ENCODE results near the gene ITGA8. TPM values are rescaled to one million over a fixed set of nuclear protein-coding genes. Genes with fewer than 3 reads are reported as not detected.

Gene ITGA8
- total RNA-seq, 5 donors from 2014 or later (not counting 1 experiment from before 2014, with no cell fraction given) = 0.03 to 0.06 (median 0.06) TPM; not detected in 2

GRCh38 chr10:15510963-15511362 is 208.8 kb downstream of the ITGA8 start:
- H3K4me3 ChIP-seq (ENCODE audit: control insufficient read depth in 1 of 2, extremely low read depth in 1 of 2, low read length in 1 of 2) = no peak overlapping the region
- no peak overlapping the region for H3K27ac ChIP-seq (ENCODE audit: low read length)
- POLR2A ChIA-PET = no interaction called here
- ATAC-seq (replicated peaks in 1 of 4) (no peak), DNase-seq (no peak)
- Mint-ChIP-seq H3K27me3 (peaks cover 24 to 25% of the 10 kb centered on the region in 2 donors), H3K27ac (no peak overlapping the region), H3K4me1 (no peaks in the 10 kb centered on the region), H3K9me3 (peaks cover 0 to 4% (median 0%) of the 10 kb centered on the region in 3 donors), H3K4me3 (no peak overlapping the region), H3K36me3 (no peaks in the 10 kb centered on the region)
- no peaks in the 10 kb centered on the region for H3K9me3 ChIP-seq
- peaks cover 0 to 8% of the 10 kb centered on the region in 2 experiments for H3K27me3 ChIP-seq (replicated peaks in 1 of 2; ENCODE audit: control insufficient read depth in 2 of 2, extremely low read depth in 1 of 2, insufficient read depth in 2 of 2, low read length in 1 of 2)
- no peaks in the 10 kb centered on the region for H3K36me3 ChIP-seq (ENCODE audit: control insufficient read depth in 2 of 2, extremely low read depth in 1 of 2, insufficient read depth in 1 of 2, low read length in 1 of 2)
- CTCF ChIA-PET = no interaction called here
- H3K4me1 ChIP-seq (ENCODE audit: control insufficient read depth in 1 of 2, extremely low read depth in 1 of 2, insufficient read depth in 2 of 2, low read length in 2 of 2) = no peaks in the 10 kb centered on the region
- 53% methylated on average over 3 of the region's 3 CpGs for WGBS (ENCODE audit: insufficient coverage)

GRCh38 chr10:15505329-15505728 is 214.4 kb downstream of the ITGA8 start:
- 56% methylated on average over 3 of the region's 5 CpGs for WGBS (ENCODE audit: insufficient coverage)
- Mint-ChIP-seq H3K4me3 (no peak overlapping the region), H3K36me3 (no peaks in the 10 kb centered on the region), H3K9me3 (peaks cover 0 to 4% (median 2%) of the 10 kb centered on the region in 3 donors), H3K4me1 (peaks cover 0 to 4% (median 4%) of the 10 kb centered on the region in 3 donors), H3K27ac (no peak overlapping the region), H3K27me3 (peaks cover 46 to 47% of the 10 kb centered on the region in 2 donors)
- H3K27me3 ChIP-seq (replicated peaks in 1 of 2; ENCODE audit: control insufficient read depth in 2 of 2, extremely low read depth in 1 of 2, insufficient read depth in 2 of 2, low read length in 1 of 2) = peaks cover 3 to 5% of the 10 kb centered on the region in 2 experiments
- no peaks in the 10 kb centered on the region for H3K4me1 ChIP-seq (ENCODE audit: control insufficient read depth in 1 of 2, extremely low read depth in 1 of 2, insufficient read depth in 2 of 2, low read length in 2 of 2)
- CTCF ChIA-PET = no interaction called here
- H3K9me3 ChIP-seq = no peaks in the 10 kb centered on the region
- no peak overlapping the region for H3K27ac ChIP-seq (ENCODE audit: low read length)
- no peak for ATAC-seq (replicated peaks in 1 of 4)
- POLR2A ChIA-PET = no interaction called here
- H3K36me3 ChIP-seq (ENCODE audit: control insufficient read depth in 2 of 2, extremely low read depth in 1 of 2, insufficient read depth in 1 of 2, low read length in 1 of 2) = no peaks in the 10 kb centered on the region
- DNase-seq = no peak
- H3K4me3 ChIP-seq (ENCODE audit: control insufficient read depth in 1 of 2, extremely low read depth in 1 of 2, low read length in 1 of 2) = no peak overlapping the region

- H3K9me3 ChIP-seq = no peaks in the 10 kb centered on the region
- ATAC-seq (replicated peaks in 1 of 4) (no peak), DNase-seq (no peak)
- H3K4me3 Mint-ChIP-seq = no peak overlapping the region
- H3K4me3 ChIP-seq (ENCODE audit: control insufficient read depth in 1 of 2, extremely low read depth in 1 of 2, low read length in 1 of 2) = no peak overlapping the region
- H3K4me1 ChIP-seq (ENCODE audit: control insufficient read depth in 1 of 2, extremely low read depth in 1 of 2, insufficient read depth in 2 of 2, low read length in 2 of 2) = no peaks in the 10 kb centered on the region
- POLR2A ChIA-PET = no interaction called here
- H3K36me3 Mint-ChIP-seq = no peaks in the 10 kb centered on the region
- H3K27me3 Mint-ChIP-seq = peaks cover 50 to 54% of the 10 kb centered on the region in 2 donors
- peaks cover 0 to 4% (median 4%) of the 10 kb centered on the region in 3 donors for H3K4me1 Mint-ChIP-seq
- no peak overlapping the region for H3K27ac ChIP-seq (ENCODE audit: low read length)
- H3K9me3 Mint-ChIP-seq = peaks cover 2 to 6% (median 5%) of the 10 kb centered on the region in 3 donors
- 5% methylated on average over 3 of the region's 10 CpGs for WGBS (ENCODE audit: insufficient coverage)
- H3K27ac Mint-ChIP-seq = no peak overlapping the region
- peaks cover 3 to 8% of the 10 kb centered on the region in 2 experiments for H3K27me3 ChIP-seq (replicated peaks in 1 of 2; ENCODE audit: control insufficient read depth in 2 of 2, extremely low read depth in 1 of 2, insufficient read depth in 2 of 2, low read length in 1 of 2)
- CTCF ChIA-PET = no interaction called here
- no peaks in the 10 kb centered on the region for H3K36me3 ChIP-seq (ENCODE audit: control insufficient read depth in 2 of 2, extremely low read depth in 1 of 2, insufficient read depth in 1 of 2, low read length in 1 of 2)
These were observed 215.5 kb downstream of the ITGA8 start for GRCh38 chr10:15504101-15504840.

- no peaks in the 10 kb centered on the region for H3K4me1 Mint-ChIP-seq
- no peak for DNase-seq
- CTCF ChIA-PET = no interaction called here
- H3K9me3 Mint-ChIP-seq = peaks cover 3 to 10% (median 4%) of the 10 kb centered on the region in 3 donors
- WGBS (ENCODE audit: insufficient coverage) = 83% methylated on average over 1 of the region's 4 CpGs
- no peaks in the 10 kb centered on the region for H3K36me3 Mint-ChIP-seq
- no peak for ATAC-seq (replicated peaks in 1 of 4)
- Histone ChIP-seq H3K27me3 (replicated peaks in 1 of 2; ENCODE audit: control insufficient read depth in 2 of 2, extremely low read depth in 1 of 2, insufficient read depth in 2 of 2, low read length in 1 of 2) (peaks cover 0 to 5% of the 10 kb centered on the region in 2 experiments), H3K27ac (ENCODE audit: low read length) (no peak overlapping the region), H3K4me1 (ENCODE audit: control insufficient read depth in 1 of 2, extremely low read depth in 1 of 2, insufficient read depth in 2 of 2, low read length in 2 of 2) (no peaks in the 10 kb centered on the region), H3K9me3 (no peaks in the 10 kb centered on the region), H3K4me3 (ENCODE audit: control insufficient read depth in 1 of 2, extremely low read depth in 1 of 2, low read length in 1 of 2) (no peak overlapping the region), H3K36me3 (ENCODE audit: control insufficient read depth in 2 of 2, extremely low read depth in 1 of 2, insufficient read depth in 1 of 2, low read length in 1 of 2) (no peaks in the 10 kb centered on the region)
- H3K27me3 Mint-ChIP-seq = peaks cover 20 to 24% of the 10 kb centered on the region in 2 donors
- POLR2A ChIA-PET = no interaction called here
- H3K4me3 Mint-ChIP-seq = no peak overlapping the region
- H3K27ac Mint-ChIP-seq = no peak overlapping the region
These were observed 224.7 kb downstream of the ITGA8 start for GRCh38 chr10:15494850-15495506.

GRCh38 chr10:15491856-15492642 is 227.7 kb downstream of the ITGA8 start:
- ChIA-PET CTCF (no interaction called here), POLR2A (no interaction called here)
- DNase-seq (no peak), ATAC-seq (replicated peaks in 1 of 4) (no peak)
- H3K27ac Mint-ChIP-seq = no peak overlapping the region
- no peak overlapping the region for H3K4me3 Mint-ChIP-seq
- Histone ChIP-seq H3K36me3 (ENCODE audit: control insufficient read depth in 2 of 2, extremely low read depth in 1 of 2, insufficient read depth in 1 of 2, low read length in 1 of 2) (no peaks in the 10 kb centered on the region), H3K27me3 (replicated peaks in 1 of 2; ENCODE audit: control insufficient read depth in 2 of 2, extremely low read depth in 1 of 2, insufficient read depth in 2 of 2, low read length in 1 of 2) (peaks cover 0 to 8% of the 10 kb centered on the region in 2 experiments), H3K4me3 (ENCODE audit: control insufficient read depth in 1 of 2, extremely low read depth in 1 of 2, low read length in 1 of 2) (no peak overlapping the region), H3K27ac (ENCODE audit: low read length) (no peak overlapping the region), H3K4me1 (ENCODE audit: control insufficient read depth in 1 of 2, extremely low read depth in 1 of 2, insufficient read depth in 2 of 2, low read length in 2 of 2) (no peaks in the 10 kb centered on the region), H3K9me3 (no peaks in the 10 kb centered on the region)
- H3K27me3 Mint-ChIP-seq = peaks cover 18 to 25% of the 10 kb centered on the region in 2 donors
- no peaks in the 10 kb centered on the region for H3K4me1 Mint-ChIP-seq
- WGBS (ENCODE audit: insufficient coverage) = no CpG with 5 or more reads among the region's 7 CpGs
- no peaks in the 10 kb centered on the region for H3K9me3 Mint-ChIP-seq
- no peaks in the 10 kb centered on the region for H3K36me3 Mint-ChIP-seq

GRCh38 chr10:15489431-15489830 is 230.3 kb downstream of the ITGA8 start:
- no peak for ATAC-seq (replicated peaks in 1 of 4)
- no peaks in the 10 kb centered on the region for H3K4me1 ChIP-seq (ENCODE audit: control insufficient read depth in 1 of 2, extremely low read depth in 1 of 2, insufficient read depth in 2 of 2, low read length in 2 of 2)

More at GRCh38 chr10:15489431-15489830, 230.3 kb downstream of the ITGA8 start:
- Mint-ChIP-seq H3K9me3 (no peaks in the 10 kb centered on the region), H3K36me3 (no peaks in the 10 kb centered on the region), H3K27me3 (peaks cover 10 to 18% of the 10 kb centered on the region in 2 donors), H3K27ac (no peak overlapping the region), H3K4me3 (no peak overlapping the region), H3K4me1 (no peaks in the 10 kb centered on the region)
- H3K4me3 ChIP-seq (ENCODE audit: control insufficient read depth in 1 of 2, extremely low read depth in 1 of 2, low read length in 1 of 2) = no peak overlapping the region
- ChIA-PET CTCF (no interaction called here), POLR2A (no interaction called here)
- no CpG with 5 or more reads among the region's 3 CpGs for WGBS (ENCODE audit: insufficient coverage)
- peaks cover 0 to 9% of the 10 kb centered on the region in 2 experiments for H3K27me3 ChIP-seq (replicated peaks in 1 of 2; ENCODE audit: control insufficient read depth in 2 of 2, extremely low read depth in 1 of 2, insufficient read depth in 2 of 2, low read length in 1 of 2)
- no peak overlapping the region for H3K27ac ChIP-seq (ENCODE audit: low read length)
- no peak for DNase-seq
- no peaks in the 10 kb centered on the region for H3K9me3 ChIP-seq
- H3K36me3 ChIP-seq (ENCODE audit: control insufficient read depth in 2 of 2, extremely low read depth in 1 of 2, insufficient read depth in 1 of 2, low read length in 1 of 2) = no peaks in the 10 kb centered on the region
